ENCODE results near the gene ARHGAP24. TPM values are rescaled to one million over a fixed set of nuclear protein-coding genes. Genes with fewer than 3 reads are reported as not detected.

ARHGAP24 gene
- total RNA-seq, 1 experiment from 2014 or later, result 34.6 TPM

DNA sequence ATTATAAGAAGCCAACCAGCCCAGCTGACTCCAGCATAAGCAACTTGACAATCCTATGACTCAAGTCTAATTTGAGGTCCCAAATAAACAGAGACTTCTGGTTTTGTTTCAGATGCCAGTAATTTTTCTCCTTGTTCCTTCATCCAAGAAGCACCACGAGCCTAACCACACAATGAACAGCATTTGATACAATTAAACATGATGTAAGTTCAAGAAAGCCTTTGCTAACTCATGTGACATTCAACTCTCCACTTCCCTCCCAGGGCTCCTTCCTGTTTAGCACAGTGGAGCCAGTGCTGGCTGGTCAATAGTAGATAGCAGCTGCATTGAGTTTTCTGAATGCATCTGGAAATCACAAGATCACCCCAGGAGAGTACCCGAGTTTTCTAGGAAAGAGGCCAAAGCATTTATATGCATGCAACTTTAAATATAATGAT is 206.3 kb downstream of the ARHGAP24 start:
- H3K9me3 ChIP-seq (replicated peaks), result no peaks in the 10 kb centered on the region
- peak; percentile 25 to 40 for DNase-seq
- H3K4me1 ChIP-seq, result peaks cover 5% of the 10 kb centered on the region
- no peak overlapping the region for H3K4me3 ChIP-seq
- H3K36me3 ChIP-seq, result no peaks in the 10 kb centered on the region
- H3K27me3 ChIP-seq, result no peaks in the 10 kb centered on the region
- H3K27ac ChIP-seq, result no peak overlapping the region

DNA sequence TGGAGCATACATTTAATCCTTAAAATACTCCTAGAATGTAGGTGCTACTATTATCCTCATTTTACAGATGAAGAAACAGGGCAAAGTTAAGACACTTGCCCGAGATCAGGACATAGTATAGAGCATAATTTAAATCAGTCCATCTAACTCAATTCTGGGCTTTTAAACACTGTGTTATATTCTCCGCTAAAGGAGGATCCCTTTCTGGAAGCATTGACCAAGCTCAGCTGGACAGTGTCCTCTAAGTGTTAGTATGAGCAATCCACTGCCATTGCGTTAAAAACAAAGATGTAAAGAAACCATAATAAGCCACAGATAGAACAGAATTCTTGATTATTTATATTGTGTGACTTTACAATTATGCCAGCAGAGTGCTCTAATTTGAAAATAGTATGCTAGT is 207.0 kb downstream of the ARHGAP24 start:
- Histone ChIP-seq H3K4me1 (peaks cover 6% of the 10 kb centered on the region), H3K4me3 (no peak overlapping the region), H3K36me3 (no peaks in the 10 kb centered on the region), H3K9me3 (replicated peaks) (no peaks in the 10 kb centered on the region), H3K27ac (no peak overlapping the region), H3K27me3 (no peaks in the 10 kb centered on the region)
- no peak for DNase-seq

DNA sequence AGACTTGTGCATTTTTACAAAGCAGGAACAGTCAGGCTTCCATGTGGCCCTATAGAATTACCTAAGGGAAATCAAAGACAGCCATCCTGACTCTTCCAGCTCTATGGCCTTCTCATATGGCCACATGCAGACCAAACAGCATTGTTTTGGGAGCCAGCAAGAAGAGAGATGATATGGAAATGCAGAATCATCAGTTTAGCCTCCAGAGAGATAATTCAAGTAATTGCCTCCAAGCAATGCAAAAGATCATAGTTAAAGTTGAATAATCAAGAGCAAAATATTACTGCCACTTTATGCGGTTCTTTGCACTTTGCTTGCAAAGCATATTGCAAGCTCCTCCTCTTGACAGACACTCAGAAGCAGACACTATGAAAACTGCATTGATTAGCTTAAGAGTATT is 207.4 kb downstream of the ARHGAP24 start:
- no peaks in the 10 kb centered on the region for H3K27me3 ChIP-seq
- H3K9me3 ChIP-seq (replicated peaks), result no peaks in the 10 kb centered on the region
- H3K27ac ChIP-seq, result no peak overlapping the region
- H3K4me3 ChIP-seq, result no peak overlapping the region
- H3K36me3 ChIP-seq, result no peaks in the 10 kb centered on the region
- peaks cover 11% of the 10 kb centered on the region for H3K4me1 ChIP-seq
- no peak for DNase-seq

DNA sequence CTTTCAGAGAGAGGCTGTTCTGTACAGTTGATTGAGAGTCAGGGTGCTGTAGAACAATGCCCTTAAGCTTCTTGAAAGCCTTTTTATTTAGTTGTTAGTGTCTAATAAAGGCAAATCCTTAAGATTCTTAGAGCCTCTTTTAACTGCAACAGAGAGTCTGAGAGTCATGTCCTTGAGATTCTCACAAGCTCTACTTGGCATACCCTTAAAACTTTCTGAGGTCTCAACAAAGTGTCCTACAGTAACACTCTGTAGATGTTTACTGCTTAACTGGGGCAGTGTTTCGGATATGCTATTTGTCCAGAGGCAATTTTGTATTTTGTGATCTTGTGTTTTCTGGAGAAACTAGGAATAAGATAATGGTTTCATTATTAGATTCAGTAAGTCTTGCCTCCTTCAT is 209.7 kb downstream of the ARHGAP24 start:
- Histone ChIP-seq H3K4me3 (no peak overlapping the region), H3K27me3 (no peaks in the 10 kb centered on the region), H3K9me3 (replicated peaks) (no peaks in the 10 kb centered on the region), H3K4me1 (peaks cover 12% of the 10 kb centered on the region), H3K27ac (no peak overlapping the region), H3K36me3 (no peaks in the 10 kb centered on the region)
- DNase-seq, result no peak

DNA sequence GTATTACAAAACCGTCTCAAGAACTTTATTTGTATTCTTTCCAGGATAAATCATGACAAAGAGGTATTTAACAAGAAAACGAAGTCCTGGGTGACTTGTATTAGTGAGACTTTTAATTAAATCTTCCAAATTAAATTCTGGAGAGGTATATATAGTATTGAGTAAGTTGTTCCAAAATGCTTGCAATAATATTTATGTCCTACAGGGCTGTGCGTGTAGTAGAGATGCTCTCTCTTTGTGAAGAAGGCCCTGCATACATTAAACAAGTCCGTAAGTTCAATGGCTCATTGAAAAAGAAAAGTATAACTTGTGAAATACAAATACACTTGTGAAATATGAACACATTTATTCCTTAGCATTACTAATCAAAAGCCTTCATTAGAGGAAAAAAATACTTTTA is 211.4 kb downstream of the ARHGAP24 start:
- DNase-seq, result no peak
- H3K9me3 ChIP-seq (replicated peaks), result no peaks in the 10 kb centered on the region
- no peak overlapping the region for H3K27ac ChIP-seq
- peaks cover 10% of the 10 kb centered on the region for H3K4me1 ChIP-seq
- H3K27me3 ChIP-seq, result no peaks in the 10 kb centered on the region
- H3K36me3 ChIP-seq, result no peaks in the 10 kb centered on the region
- H3K4me3 ChIP-seq, result no peak overlapping the region

DNA sequence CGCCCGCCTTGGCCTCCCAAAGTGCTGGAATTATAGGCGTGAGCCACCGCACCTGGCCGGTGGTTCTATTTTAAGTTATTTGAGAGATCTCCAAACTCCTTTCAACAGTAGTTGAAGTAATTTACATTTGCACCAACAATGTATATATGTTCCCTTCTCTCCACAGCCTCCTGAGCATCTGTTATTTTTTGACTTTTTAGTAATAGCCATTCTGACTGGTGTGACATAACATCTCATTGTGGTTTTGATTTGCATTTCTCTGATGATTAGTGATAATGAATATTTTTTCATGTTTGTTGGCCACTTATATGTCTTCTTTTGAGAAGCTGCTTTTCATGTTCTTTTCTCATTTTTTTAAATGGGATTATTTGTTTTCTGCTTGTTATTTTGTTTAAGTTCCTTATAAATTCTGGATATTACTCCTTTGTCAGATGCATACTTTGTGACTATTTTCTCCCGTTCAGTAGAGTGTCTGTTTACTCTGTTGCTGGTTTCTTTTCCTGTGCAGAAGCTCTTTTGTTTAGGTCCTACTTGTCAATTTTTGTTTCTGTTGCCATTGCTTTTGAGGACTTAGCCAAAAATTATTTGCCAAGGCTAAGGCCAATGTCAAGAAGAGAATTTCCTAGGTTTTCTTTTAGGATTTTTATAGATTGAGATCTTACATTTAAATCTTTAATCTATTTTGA is 213.2 kb downstream of the ARHGAP24 start:
- Histone ChIP-seq H3K27ac (no peak overlapping the region), H3K4me3 (no peak overlapping the region), H3K9me3 (replicated peaks) (no peaks in the 10 kb centered on the region), H3K4me1 (peaks cover 7% of the 10 kb centered on the region), H3K36me3 (no peaks in the 10 kb centered on the region), H3K27me3 (no peaks in the 10 kb centered on the region)
- no peak for DNase-seq

DNA sequence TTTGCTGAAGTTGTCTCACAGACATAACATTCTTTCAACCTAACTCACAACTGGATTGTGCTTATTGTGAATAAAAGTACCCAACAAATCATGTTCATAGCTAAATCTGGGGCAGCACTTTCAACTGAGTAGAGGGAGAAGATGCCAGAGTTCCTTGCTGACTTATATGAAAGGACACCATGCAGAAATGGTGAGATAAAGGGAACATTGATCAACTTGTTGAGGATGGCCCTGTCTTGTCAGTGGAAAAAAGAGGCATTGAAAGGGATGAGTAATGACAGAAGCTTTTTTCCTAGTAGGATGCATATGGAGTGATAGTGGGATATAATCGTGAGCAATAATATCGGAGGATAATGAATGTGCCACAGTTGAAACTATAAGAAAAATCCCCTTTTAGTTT is 221.7 kb downstream of the ARHGAP24 start:
- no peak overlapping the region for H3K27ac ChIP-seq
- no peak overlapping the region for H3K4me3 ChIP-seq
- H3K27me3 ChIP-seq, result no peaks in the 10 kb centered on the region
- no peak for DNase-seq
- peaks cover 11% of the 10 kb centered on the region for H3K9me3 ChIP-seq (replicated peaks)
- H3K4me1 ChIP-seq, result peaks cover 21% of the 10 kb centered on the region
- no peaks in the 10 kb centered on the region for H3K36me3 ChIP-seq

DNA sequence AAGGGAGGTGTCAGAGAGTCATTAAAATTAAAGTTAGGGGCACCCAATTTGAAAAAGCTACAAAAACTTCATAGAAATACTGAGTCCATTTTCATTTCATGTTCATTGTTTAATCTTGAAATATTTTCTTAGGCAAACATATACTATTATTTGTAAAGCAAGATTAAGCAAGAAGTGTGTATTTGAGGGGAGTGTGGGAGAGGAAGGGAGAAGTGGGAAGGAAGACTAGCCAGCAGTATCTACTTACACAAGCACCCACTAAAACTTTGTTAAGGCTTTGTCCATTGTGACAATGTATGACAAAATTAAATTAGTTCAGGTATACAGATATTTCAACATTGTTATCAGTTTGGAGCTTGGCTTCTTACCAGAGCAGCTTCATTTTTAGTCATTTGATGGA is 222.9 kb downstream of the ARHGAP24 start:
- Histone ChIP-seq H3K27me3 (no peaks in the 10 kb centered on the region), H3K9me3 (replicated peaks) (peaks cover 11% of the 10 kb centered on the region), H3K36me3 (no peaks in the 10 kb centered on the region), H3K4me3 (no peak overlapping the region), H3K4me1 (peaks cover 31% of the 10 kb centered on the region), H3K27ac (no peak overlapping the region)
- no peak for DNase-seq

DNA sequence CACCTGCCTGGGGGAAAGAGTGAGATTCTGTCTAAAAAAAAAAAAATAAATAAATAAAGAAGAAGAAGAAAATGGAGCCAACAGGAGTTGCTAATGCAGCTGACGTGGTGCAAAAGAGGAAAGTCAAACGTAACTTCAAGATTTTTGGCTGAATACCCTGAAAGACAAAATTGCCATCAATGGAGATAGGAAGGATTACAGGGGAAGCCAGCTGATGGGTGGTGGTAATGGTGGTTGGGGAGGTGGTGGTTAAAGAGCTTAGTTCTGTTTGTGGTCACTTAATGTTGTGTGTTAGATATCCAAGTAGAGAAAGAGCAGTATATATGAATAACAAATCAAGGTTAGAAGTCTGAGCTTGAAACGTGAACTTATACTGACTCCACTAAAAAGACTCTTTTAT is 225.4 kb downstream of the ARHGAP24 start:
- H3K27me3 ChIP-seq, result no peaks in the 10 kb centered on the region
- H3K9me3 ChIP-seq (replicated peaks), result peaks cover 11% of the 10 kb centered on the region
- peak; percentile 39 to 60 for DNase-seq
- H3K27ac ChIP-seq, result no peak overlapping the region
- H3K36me3 ChIP-seq, result no peaks in the 10 kb centered on the region
- peaks cover 37% of the 10 kb centered on the region for H3K4me1 ChIP-seq
- no peak overlapping the region for H3K4me3 ChIP-seq

DNA sequence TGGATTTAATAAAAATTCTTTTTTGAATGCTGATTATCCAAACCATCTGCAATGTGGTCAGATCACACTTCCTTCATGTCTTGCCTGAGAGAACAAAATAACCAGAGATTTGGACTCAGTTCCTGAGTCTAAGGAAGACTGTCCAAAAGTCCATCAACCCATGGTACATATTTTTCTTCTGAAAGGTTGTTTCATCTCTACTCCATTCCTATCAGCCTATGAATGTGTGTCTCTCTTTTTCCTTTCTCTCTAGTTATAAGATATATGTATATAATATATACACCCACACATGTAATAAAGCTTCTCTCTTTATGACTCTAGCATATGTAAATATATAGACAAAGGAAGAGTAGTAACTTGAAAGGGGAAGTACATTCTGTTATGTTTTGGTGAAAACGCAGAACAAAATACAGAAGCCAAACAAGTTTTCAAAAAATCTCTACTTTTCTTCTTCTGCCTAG is 226.9 kb downstream of the ARHGAP24 start:
- Histone ChIP-seq H3K9me3 (replicated peaks) (peaks cover 7% of the 10 kb centered on the region), H3K4me3 (no peak overlapping the region), H3K36me3 (no peaks in the 10 kb centered on the region; the same call in 1 of the 2 replicates), H3K27me3 (no peaks in the 10 kb centered on the region), H3K27ac (peak overlapping the region; percentile 4; the same call in 1 of the 2 replicates), H3K4me1 (peaks cover 37% of the 10 kb centered on the region)
- DNase-seq, result no peak

DNA sequence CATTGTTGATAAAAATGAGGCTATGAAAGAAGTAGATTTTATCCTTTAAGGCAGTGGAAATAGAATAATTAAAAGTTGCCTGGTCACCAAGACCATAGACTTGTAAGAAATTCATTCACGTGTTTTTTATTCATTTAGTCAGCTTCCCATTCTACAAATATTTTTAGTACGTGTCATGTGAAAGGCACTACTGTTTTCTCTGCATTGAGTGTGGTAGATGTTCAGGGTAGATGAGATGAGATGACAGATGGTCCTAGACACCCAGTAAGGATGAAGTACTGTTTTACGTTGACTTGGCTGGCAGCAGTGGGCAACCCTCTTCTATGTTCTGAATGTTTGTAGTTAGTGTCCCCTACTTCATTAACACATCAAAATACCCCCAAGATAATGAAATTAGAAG is 228.1 kb downstream of the ARHGAP24 start:
- Histone ChIP-seq H3K27me3 (no peaks in the 10 kb centered on the region), H3K4me1 (peaks cover 37% of the 10 kb centered on the region), H3K4me3 (no peak overlapping the region), H3K9me3 (replicated peaks) (no peaks in the 10 kb centered on the region), H3K27ac (peak overlapping the region; percentile 22; the same call in 1 of the 2 replicates), H3K36me3 (peaks cover 4% of the 10 kb centered on the region; the same call in 1 of the 2 replicates)
- DNase-seq, result no peak

DNA sequence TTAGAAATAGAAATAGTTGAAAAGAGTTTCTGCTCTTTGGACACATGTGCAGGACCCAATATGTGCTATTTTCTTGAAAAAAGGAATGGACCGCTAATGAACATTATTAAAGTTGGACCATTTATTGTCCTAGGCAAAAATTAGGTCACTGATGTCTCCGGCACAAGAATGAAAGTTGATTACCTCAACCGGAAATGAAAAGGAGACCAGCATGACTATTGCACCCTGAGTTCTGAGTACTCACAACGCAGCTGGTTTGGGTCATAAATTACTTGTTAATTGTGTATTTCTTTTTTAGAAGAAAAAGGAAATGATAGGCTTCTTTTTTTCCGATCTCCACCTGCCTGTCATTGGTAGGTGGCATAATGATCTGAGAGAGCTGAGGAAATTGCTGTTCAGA is 232.7 kb downstream of the ARHGAP24 start:
- Histone ChIP-seq H3K4me1 (peaks cover 8% of the 10 kb centered on the region), H3K36me3 (peaks cover 4% of the 10 kb centered on the region; the same call in 1 of the 2 replicates), H3K27me3 (no peaks in the 10 kb centered on the region), H3K4me3 (no peak overlapping the region), H3K27ac (no peak overlapping the region), H3K9me3 (replicated peaks) (no peaks in the 10 kb centered on the region)
- no peak for DNase-seq

DNA sequence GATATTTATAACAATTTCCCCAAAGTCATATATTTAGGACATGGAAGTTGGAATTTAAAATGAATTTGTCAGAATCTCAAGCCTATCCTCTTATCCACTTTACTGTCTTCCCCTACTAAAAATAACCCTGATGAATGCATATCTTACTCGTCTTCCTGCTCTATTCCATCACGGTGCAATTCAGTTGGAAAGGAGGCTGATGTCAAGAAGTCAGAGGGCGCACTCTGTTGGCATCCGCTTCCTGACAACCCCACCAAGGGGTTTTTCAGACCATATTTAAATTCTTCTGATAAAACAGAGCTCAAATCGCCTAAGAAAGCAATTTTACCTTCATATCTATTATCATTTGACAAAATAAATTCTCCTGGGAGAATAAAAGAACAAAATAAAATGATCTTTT is 233.5 kb downstream of the ARHGAP24 start:
- Histone ChIP-seq H3K4me3 (no peak overlapping the region), H3K27me3 (no peaks in the 10 kb centered on the region), H3K9me3 (replicated peaks) (no peaks in the 10 kb centered on the region), H3K36me3 (peaks cover 4% of the 10 kb centered on the region; the same call in 1 of the 2 replicates), H3K27ac (no peak overlapping the region), H3K4me1 (no peaks in the 10 kb centered on the region; the same call in 1 of the 2 replicates)
- DNase-seq, result no peak

DNA sequence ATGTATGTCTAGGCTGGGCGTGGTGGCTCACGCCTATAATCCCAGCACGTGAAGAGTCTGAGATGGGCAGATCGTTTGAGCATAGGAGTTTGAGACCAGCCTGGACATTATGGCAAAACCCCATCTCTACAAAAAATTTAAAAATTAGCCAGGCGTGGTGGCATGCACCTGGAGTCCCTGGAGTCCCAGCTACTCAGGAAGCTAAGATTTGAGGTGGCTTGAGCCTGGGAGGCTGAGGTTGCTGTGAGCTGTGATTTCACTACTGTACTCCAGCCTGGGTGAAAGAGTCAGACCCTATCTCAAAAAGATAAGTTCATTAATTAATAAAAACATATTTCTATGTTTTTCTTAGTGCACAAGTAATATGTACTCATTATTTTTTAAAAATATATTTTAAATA is 238.1 kb downstream of the ARHGAP24 start:
- Histone ChIP-seq H3K4me1 (peaks cover 6% of the 10 kb centered on the region; the same call in 1 of the 2 replicates), H3K36me3 (0 out of 2 replicates have a peak, but pooled peaks cover 2% of the 10 kb centered on the region)
- DNase-seq, result no peak

DNA sequence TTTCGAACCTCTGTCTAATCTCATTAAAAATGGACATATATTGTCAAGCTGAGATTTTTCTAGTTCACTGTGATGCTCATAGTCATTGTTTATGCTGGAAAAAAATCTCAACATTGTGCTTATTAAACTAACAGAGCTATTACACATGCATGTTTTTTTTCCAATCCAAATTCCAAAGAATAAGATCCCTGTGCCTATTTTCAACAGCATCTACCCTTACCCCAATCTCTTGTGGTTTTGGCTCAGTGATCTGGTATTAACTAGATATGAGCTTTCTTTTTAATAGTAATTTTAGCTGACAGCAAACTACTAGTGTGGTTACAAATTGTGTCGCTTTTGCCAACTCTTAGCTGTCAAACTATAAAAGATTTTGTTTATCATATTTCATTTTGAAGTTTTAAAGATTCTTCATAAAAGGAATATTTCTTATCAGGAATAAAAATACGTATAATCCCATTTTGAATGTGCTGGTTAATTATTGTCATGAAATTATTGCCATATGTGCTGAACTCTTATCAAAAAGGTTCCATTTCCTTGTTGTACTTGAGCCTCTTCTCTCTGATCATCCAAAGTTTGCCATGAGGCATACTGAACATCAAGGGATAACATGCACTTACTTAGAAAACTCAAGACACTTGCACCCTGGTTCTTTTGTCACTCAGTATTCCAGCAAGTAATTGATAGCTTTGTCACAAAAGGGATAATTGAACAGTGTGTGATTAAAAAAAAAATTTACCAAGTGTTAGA is 241.2 kb downstream of the ARHGAP24 start:
- H3K4me1 ChIP-seq, result peaks cover 11% of the 10 kb centered on the region; the same call in 1 of the 2 replicates
- H3K27ac ChIP-seq, result no peak overlapping the region
- no peaks in the 10 kb centered on the region for H3K9me3 ChIP-seq (replicated peaks)
- H3K4me3 ChIP-seq, result no peak overlapping the region
- no peak for DNase-seq
- peaks cover 2% of the 10 kb centered on the region; the same call in 1 of the 2 replicates for H3K36me3 ChIP-seq
- H3K27me3 ChIP-seq, result no peaks in the 10 kb centered on the region

More for the DNA sequence above, 238.1 kb downstream of the ARHGAP24 start:
- H3K27ac ChIP-seq, result no peak overlapping the region
- H3K9me3 ChIP-seq (replicated peaks), result no peaks in the 10 kb centered on the region
- no peaks in the 10 kb centered on the region for H3K27me3 ChIP-seq
- H3K4me3 ChIP-seq, result no peak overlapping the region
